CD8-positive, alpha-beta memory T cell (primary cell): ENCODE data around the gene SYT15. TPM values are rescaled to one million over a fixed set of nuclear protein-coding genes. Genes with fewer than 3 reads are reported as not detected.

Source experiments
- CTCF ChIA-PET: fragments of 350-600 bp; sonication (Branson Sonifier 250); formaldehyde crosslinking; loops from one replicate; lab custom pipeline; 2021; ENCODE audit warnings: antibody characterized with exemption; lab: Charles Lee
- POLR2A ChIA-PET: fragments of 350-600 bp; sonication (Branson Sonifier 250); formaldehyde crosslinking; loops from one replicate; lab custom pipeline; 2021; ENCODE audit warnings: antibody characterized with exemption; lab: Charles Lee
- DNase-seq, 5 donors: peaks; one replicate each; pipeline versions ENCODE4 v3.0.0 to v3.0.0-alpha.2; 2020 to 2022; ENCODE audit warnings: mixed read lengths in 1 of 5
- H3K27ac ChIP-seq: one replicate; pipeline ENCODE4 v1.7.0; 2013; ENCODE audit warnings: low read depth, mild to moderate bottlenecking, low read length, moderate library complexity
- H3K27me3 ChIP-seq: 2 replicates; pipeline ENCODE4 v1.7.0; 2013; ENCODE audit warnings: low read length, mild to moderate bottlenecking; ENCODE audit not compliant: insufficient read depth, poor library complexity, severe bottlenecking
- H3K36me3 ChIP-seq: 2 replicates; pipeline ENCODE4 v1.7.0; 2013; ENCODE audit warnings: mild to moderate bottlenecking, low read length, moderate library complexity; ENCODE audit not compliant: insufficient read depth
- H3K4me1 ChIP-seq: 2 replicates; pipeline ENCODE4 v1.7.0; 2013; ENCODE audit warnings: mild to moderate bottlenecking, low read length, moderate library complexity; ENCODE audit not compliant: insufficient read depth
- H3K4me3 ChIP-seq: 2 replicates; pipeline ENCODE4 v1.7.0; 2013; ENCODE audit warnings: mild to moderate bottlenecking, low read length
- H3K9me3 ChIP-seq: 2 replicates; pipeline ENCODE4 v1.7.0; 2013; ENCODE audit warnings: mild to moderate bottlenecking, low read length
- H3K27ac Mint-ChIP-seq, 8 donors: one replicate each; pipeline ENCODE4 v1.8.0; 2020 to 2021; ENCODE audit warnings: mixed read lengths in 8 of 8, mild to moderate bottlenecking in 6 of 8, inconsistent platforms in 3 of 8, moderate library complexity in 3 of 8
- H3K27me3 Mint-ChIP-seq, 2 donors: one replicate each; pipeline ENCODE4 v1.8.0; 2020 to 2021; ENCODE audit warnings: mixed read lengths in 2 of 2, mild to moderate bottlenecking in 1 of 2, moderate library complexity in 1 of 2
- H3K36me3 Mint-ChIP-seq, 3 donors: one replicate each; pipeline ENCODE4 v1.8.0; 2020 to 2021; ENCODE audit warnings: mixed read lengths in 3 of 3, inconsistent platforms in 1 of 3, mild to moderate bottlenecking in 1 of 3
- H3K4me1 Mint-ChIP-seq, 3 donors: one replicate each; pipeline ENCODE4 v1.8.0; 2020 to 2021; ENCODE audit warnings: mixed read lengths in 3 of 3, inconsistent platforms in 1 of 3, mild to moderate bottlenecking in 1 of 3
- H3K4me3 Mint-ChIP-seq, 7 donors: one replicate each; pipeline ENCODE4 v1.8.0; 2020 to 2021; ENCODE audit warnings: mixed read lengths in 7 of 7, mild to moderate bottlenecking in 6 of 7, moderate library complexity in 4 of 7, inconsistent platforms in 2 of 7
- H3K9me3 Mint-ChIP-seq, 5 donors: one replicate each; pipeline ENCODE4 v1.8.0; 2020 to 2022; ENCODE audit warnings: mixed read lengths in 5 of 5, mild to moderate bottlenecking in 3 of 5, moderate library complexity in 2 of 5, inconsistent platforms in 1 of 5
- polyA plus RNA-seq: library from polyadenylated mRNA; unstranded; fragments of 300-500 nt; fragmentation: Illumina TruSeq; gene quantifications from one replicate; pipeline ENCODE4 v1.2.3, GENCODE V29; 2021
- total RNA-seq, 2 experiments: library from RNA; stranded (reverse); gene quantifications; one replicate each; pipeline ENCODE4 v1.2.3, GENCODE V29; 2021

The SYT15 gene
- total and polyA plus RNA-seq, 3 experiments from 2014 or later = 0.05 to 0.70 (median 0.69) TPM

DNA sequence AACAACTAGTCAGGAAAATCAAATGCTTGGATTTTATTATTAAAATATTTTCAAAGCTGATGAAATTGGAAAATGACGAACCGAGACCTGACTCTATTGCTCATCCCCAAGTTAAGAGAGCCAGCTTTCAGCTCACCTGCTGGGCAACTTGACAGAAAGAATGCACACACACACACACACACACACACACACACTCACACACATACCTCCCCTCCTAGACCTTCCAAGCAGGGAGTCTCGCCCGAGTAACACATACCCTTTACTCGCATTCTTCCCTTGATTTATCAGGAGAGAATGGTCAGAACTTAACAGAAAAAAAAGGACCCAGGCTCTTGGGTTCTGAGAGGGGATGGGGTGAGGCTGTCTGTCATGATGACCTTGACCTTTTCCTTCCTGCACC, 41.6 kb upstream of the SYT15 start:
- no peaks in the 10 kb centered on the region for H3K4me1 ChIP-seq
- Mint-ChIP-seq H3K27ac (no peak overlapping the region), H3K27me3 (peaks cover 30 to 43% of the 10 kb centered on the region in 2 donors), H3K4me3 (no peak overlapping the region), H3K9me3 (peaks cover 0 to 2% (median under 1%) of the 10 kb centered on the region in 5 donors), H3K36me3 (peaks cover 0 to 3% (median 0%) of the 10 kb centered on the region in 3 donors), H3K4me1 (peaks cover 6 to 10% (median 9%) of the 10 kb centered on the region in 3 donors)
- no peak overlapping the region for H3K27ac ChIP-seq
- no peak overlapping the region for H3K4me3 ChIP-seq
- H3K36me3 ChIP-seq = no peaks in the 10 kb centered on the region
- POLR2A ChIA-PET = no interaction called here
- peaks cover 12% of the 10 kb centered on the region for H3K27me3 ChIP-seq
- DNase-seq = peak in 1 of 5 donors; percentile 16
- CTCF ChIA-PET = interaction anchor here (1.3 kb wide), 1 partner anchor 9 kb away, joined by 3 read pairs; no protein-coding TSS in a partner anchor
- H3K9me3 ChIP-seq = no peaks in the 10 kb centered on the region

DNA sequence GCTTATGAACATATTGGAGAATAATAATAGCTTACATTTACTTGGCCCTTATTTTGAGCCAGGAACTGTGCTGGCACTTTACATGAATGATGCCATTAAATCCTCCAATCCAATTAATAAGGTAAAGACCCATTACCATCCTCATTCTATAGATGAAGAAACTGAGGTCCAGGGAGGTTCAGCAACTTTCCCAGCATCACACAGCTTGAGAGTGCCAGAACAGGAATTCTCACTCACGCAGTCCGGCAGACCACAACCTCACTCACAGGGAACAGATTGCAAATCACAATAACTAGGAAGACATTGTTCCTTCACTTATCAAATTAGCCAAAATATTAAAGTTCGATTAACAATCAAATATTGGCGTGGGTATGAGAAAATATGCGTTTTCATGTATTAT, 40.8 kb upstream of the SYT15 start:
- Histone ChIP-seq H3K9me3 (no peaks in the 10 kb centered on the region), H3K27ac (no peak overlapping the region), H3K27me3 (peaks cover 12% of the 10 kb centered on the region), H3K4me1 (no peaks in the 10 kb centered on the region), H3K36me3 (no peaks in the 10 kb centered on the region), H3K4me3 (no peak overlapping the region)
- Mint-ChIP-seq H3K4me1 (peaks cover 6 to 10% (median 10%) of the 10 kb centered on the region in 3 donors), H3K36me3 (peaks cover 0 to 3% (median 0%) of the 10 kb centered on the region in 3 donors), H3K27me3 (peaks cover 36 to 50% of the 10 kb centered on the region in 2 donors), H3K27ac (no peak overlapping the region), H3K4me3 (no peak overlapping the region), H3K9me3 (peaks cover 0 to 2% (median 2%) of the 10 kb centered on the region in 5 donors)
- CTCF ChIA-PET = interaction anchor here (1.3 kb wide), 1 partner anchor 10 kb away, joined by 3 read pairs; no protein-coding TSS in a partner anchor
- POLR2A ChIA-PET = no interaction called here
- no peak for DNase-seq

DNA sequence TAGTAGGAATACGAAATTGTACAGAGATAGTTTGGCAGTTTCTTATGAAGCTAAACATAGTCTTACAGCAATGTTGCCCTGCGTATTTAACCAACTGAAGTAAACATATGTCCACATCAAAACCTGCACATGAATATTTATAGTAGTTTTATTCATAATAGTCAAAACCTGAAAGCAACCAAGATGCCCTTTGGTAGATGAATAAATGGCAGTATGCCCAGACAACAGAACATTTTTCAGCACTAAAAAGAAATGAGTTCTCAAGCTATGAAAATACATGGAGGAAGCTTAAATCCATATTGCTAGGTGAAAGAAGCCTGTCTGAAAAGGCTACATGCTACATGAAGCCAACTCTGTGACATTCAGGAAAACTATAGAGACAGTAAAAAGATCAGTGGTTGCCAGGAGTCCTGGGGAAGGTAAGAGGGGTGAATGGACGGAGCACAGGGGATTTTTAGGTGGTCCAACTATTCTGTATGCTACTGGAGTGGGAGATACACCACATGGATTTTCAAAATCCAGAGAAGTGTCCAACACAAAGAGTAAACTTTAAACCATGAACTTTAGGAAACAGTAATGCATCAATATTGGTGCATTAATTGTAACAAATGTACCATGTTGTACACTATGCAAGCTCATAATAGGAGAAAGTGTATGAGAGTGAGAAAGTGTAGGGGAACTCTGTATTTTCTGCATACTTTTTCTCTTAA, 40.1 kb upstream of the SYT15 start:
- peaks cover 12% of the 10 kb centered on the region for H3K27me3 ChIP-seq
- no peak for DNase-seq
- CTCF ChIA-PET = interaction anchor here (1.3 kb wide), 1 partner anchor 11 kb away, joined by 3 read pairs; no protein-coding TSS in a partner anchor
- no peaks in the 10 kb centered on the region for H3K4me1 ChIP-seq
- no peak overlapping the region for H3K27ac ChIP-seq
- no peak overlapping the region for H3K27ac Mint-ChIP-seq
- POLR2A ChIA-PET = no interaction called here
- peaks cover 6 to 10% (median 10%) of the 10 kb centered on the region in 3 donors for H3K4me1 Mint-ChIP-seq
- H3K36me3 ChIP-seq = no peaks in the 10 kb centered on the region
- H3K4me3 ChIP-seq = no peak overlapping the region
- H3K4me3 Mint-ChIP-seq = no peak overlapping the region
- H3K27me3 Mint-ChIP-seq = peaks cover 37 to 53% of the 10 kb centered on the region in 2 donors
- peaks cover 0 to 2% (median 2%) of the 10 kb centered on the region in 5 donors for H3K9me3 Mint-ChIP-seq
- H3K9me3 ChIP-seq = no peaks in the 10 kb centered on the region
- peaks cover 0 to 3% (median 0%) of the 10 kb centered on the region in 3 donors for H3K36me3 Mint-ChIP-seq

DNA sequence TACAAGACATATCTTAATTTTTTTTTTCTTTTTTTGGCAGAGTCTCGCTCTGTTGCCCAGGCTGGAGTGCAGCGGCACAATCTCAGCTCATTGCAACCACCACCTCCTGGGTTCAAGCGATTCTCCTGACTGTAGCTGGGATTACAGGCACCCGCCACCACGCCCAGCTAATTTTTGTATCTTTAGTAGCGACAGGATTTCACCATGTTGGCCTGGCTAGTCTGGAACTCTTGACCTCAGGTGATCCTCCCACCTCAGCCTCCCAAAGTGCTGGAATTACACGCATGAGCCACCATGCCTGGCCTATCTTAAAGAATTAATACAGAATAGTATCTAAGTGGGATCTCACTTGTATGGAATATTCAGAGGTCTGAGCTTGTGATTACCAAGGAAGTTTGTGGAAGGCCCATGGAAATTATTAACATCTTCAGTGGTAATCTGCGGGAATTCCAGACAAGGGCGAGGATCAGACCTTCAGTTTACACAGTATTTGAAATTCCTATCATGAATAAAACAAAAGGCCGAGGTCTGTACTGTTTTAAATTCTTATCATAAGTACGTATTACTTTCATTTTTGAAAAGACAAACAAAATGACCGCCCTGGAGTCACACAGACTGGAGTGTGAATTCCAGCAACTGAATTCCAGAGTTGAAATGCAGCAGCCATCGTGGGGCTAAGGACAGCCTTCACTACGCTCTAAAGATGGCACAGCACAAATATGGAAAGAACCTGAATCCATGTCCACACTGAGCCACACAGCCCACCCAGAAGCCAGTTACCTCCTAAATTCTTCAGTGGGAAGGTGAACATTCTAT, 39.1 kb upstream of the SYT15 start:
- Histone ChIP-seq H3K4me1 (no peaks in the 10 kb centered on the region), H3K36me3 (no peaks in the 10 kb centered on the region), H3K27me3 (peaks cover 12% of the 10 kb centered on the region), H3K4me3 (no peak overlapping the region), H3K27ac (no peak overlapping the region), H3K9me3 (no peaks in the 10 kb centered on the region)
- no peak overlapping the region for H3K27ac Mint-ChIP-seq
- peaks cover 37 to 56% of the 10 kb centered on the region in 2 donors for H3K27me3 Mint-ChIP-seq
- POLR2A ChIA-PET = no interaction called here
- peaks cover 0 to 3% (median 0%) of the 10 kb centered on the region in 3 donors for H3K36me3 Mint-ChIP-seq
- CTCF ChIA-PET = no interaction called here
- DNase-seq = peak in 1 of 5 donors; percentile 35
- peaks cover 6 to 10% (median 10%) of the 10 kb centered on the region in 3 donors for H3K4me1 Mint-ChIP-seq
- H3K4me3 Mint-ChIP-seq = peak overlapping the region in 1 of 7 donors; percentile 1
- peaks cover 0 to 2% (median 2%) of the 10 kb centered on the region in 5 donors for H3K9me3 Mint-ChIP-seq

DNA sequence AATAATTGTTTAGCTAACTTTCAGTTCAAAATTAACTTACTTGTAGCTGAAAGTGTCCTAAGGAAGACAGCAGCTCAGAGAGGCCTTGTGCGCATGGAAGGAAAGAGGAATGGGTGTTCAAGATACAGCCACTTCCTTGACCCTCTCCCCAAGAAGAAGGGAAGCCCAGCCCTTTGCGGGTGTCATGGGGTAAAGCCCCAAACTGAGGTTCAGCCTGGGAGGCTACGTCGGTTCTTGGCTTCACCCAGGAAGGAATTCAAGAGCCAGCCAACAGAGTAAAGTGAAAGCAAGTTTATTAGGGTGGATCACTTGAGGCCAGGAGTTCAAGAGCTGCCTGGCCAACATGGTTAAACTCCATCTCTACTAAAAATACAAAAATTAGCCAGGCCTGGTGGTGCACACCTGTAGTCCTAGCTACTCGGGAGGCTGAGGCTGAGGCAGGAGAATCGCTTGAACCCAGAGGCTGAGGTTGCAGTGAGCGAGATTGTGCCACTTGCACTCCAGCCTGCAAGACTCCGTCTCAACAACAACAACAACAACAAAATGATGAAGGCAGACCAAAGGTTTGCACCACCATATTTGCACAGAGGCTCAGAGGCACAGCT, 38.4 kb upstream of the SYT15 start:
- Histone ChIP-seq H3K9me3 (no peaks in the 10 kb centered on the region), H3K27ac (no peak overlapping the region), H3K27me3 (peaks cover 12% of the 10 kb centered on the region), H3K36me3 (no peaks in the 10 kb centered on the region), H3K4me3 (no peak overlapping the region), H3K4me1 (no peaks in the 10 kb centered on the region)
- Mint-ChIP-seq H3K27ac (no peak overlapping the region), H3K4me3 (peak overlapping the region in 1 of 7 donors; percentile 32), H3K36me3 (peaks cover 0 to 3% (median 0%) of the 10 kb centered on the region in 3 donors), H3K4me1 (peaks cover 6 to 10% (median 10%) of the 10 kb centered on the region in 3 donors), H3K9me3 (peaks cover 0 to 2% (median 2%) of the 10 kb centered on the region in 5 donors), H3K27me3 (peaks cover 37 to 59% of the 10 kb centered on the region in 2 donors)
- CTCF ChIA-PET = no interaction called here
- peak in 1 of 5 donors; percentile 35 for DNase-seq
- POLR2A ChIA-PET = no interaction called here

DNA sequence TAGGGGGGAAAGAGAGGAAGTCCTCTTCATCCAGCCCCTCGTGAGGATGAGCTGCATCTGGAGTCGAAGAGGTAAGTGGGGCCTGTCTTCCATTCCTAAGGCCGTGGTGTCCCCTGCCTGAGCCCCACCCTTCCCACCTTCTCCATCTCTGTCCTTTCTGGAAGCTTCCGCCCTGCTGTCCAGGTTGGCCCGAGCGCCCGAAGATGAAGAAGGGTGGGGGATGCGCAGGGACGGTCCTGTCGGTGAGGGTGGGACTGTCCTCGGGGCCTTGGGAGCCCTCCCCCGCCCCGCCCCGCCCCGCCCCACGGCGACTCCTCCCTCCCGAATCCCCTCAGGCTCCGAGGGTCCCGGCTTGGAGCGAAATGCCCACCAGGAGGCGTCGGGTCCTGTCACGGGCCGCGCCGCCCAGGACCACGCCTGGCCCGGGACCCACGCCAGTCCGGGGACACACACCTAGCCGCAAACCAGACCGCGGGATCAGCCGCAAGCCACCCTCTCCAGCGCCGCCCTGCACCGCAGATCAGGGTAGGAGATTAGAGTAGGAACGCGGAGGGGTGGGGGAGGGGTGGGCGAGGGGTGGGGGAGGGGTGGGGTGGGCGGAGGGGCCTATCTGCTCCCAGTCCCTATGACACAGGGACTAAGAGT, 37.8 kb upstream of the SYT15 start:
- no peak overlapping the region for H3K4me3 Mint-ChIP-seq
- Histone ChIP-seq H3K4me3 (no peak overlapping the region), H3K4me1 (no peaks in the 10 kb centered on the region), H3K9me3 (no peaks in the 10 kb centered on the region), H3K27ac (no peak overlapping the region), H3K36me3 (no peaks in the 10 kb centered on the region), H3K27me3 (peaks cover 12% of the 10 kb centered on the region)
- H3K36me3 Mint-ChIP-seq = peaks cover 0 to 3% (median 0%) of the 10 kb centered on the region in 3 donors
- peaks cover 6 to 10% (median 10%) of the 10 kb centered on the region in 3 donors for H3K4me1 Mint-ChIP-seq
- peak in 1 of 5 donors; percentile 51 for DNase-seq
- CTCF ChIA-PET = no interaction called here
- peaks cover 0 to 2% (median 2%) of the 10 kb centered on the region in 5 donors for H3K9me3 Mint-ChIP-seq
- no peak overlapping the region for H3K27ac Mint-ChIP-seq
- peaks cover 37 to 59% of the 10 kb centered on the region in 2 donors for H3K27me3 Mint-ChIP-seq
- POLR2A ChIA-PET = no interaction called here

DNA sequence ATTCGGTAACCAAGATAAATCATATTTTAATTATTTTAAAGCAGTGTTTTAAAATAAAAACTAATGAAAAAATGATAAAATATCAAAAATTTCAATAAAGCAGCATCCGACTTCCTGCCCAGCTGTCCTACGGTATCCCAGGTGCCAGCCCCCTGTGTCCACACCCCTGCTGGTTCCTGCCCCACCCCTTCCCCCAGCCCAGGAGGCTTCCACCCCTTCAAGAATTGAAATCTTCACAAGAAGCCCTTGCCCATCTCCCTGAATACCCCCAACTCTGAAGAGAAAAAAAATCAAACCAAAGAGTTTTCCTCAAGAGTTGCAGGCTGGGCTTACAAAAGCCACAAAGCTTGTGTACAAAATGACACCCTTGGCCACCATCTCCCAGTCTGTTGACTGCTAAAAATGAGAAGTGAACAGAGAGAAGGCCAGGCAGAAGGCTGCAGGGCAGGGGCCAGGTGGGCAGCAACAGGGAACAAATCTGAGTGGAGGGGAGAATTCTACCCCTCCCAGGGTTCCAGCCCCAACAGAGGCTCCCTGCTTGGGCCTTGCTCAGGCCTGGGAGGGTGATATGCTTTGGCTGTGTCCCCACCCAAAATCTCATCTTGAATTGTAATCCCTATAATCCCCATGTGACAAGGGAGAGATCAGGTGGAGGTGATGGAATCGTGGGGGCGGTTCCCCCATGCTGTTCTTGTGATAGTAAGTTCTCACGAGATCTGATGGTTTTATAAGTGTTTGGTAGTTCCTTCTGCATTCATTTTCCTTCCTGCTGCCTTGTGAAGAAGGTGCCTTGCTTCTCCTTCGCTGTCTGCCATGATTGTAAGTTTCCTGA, 37.0 kb upstream of the SYT15 start:
- H3K4me1 Mint-ChIP-seq = peaks cover 6 to 10% (median 10%) of the 10 kb centered on the region in 3 donors
- H3K4me3 Mint-ChIP-seq = no peak overlapping the region
- H3K36me3 Mint-ChIP-seq = peaks cover 0 to 3% (median 0%) of the 10 kb centered on the region in 3 donors
- H3K27ac Mint-ChIP-seq = no peak overlapping the region
- H3K9me3 Mint-ChIP-seq = peaks cover 0 to 2% (median 2%) of the 10 kb centered on the region in 5 donors
- H3K4me1 ChIP-seq = no peaks in the 10 kb centered on the region
- H3K4me3 ChIP-seq = no peak overlapping the region
- POLR2A ChIA-PET = no interaction called here
- peaks cover 34 to 57% of the 10 kb centered on the region in 2 donors for H3K27me3 Mint-ChIP-seq
- H3K36me3 ChIP-seq = no peaks in the 10 kb centered on the region
- CTCF ChIA-PET = no interaction called here
- DNase-seq = peak in 1 of 5 donors; percentile 40
- H3K27me3 ChIP-seq = peaks cover 4% of the 10 kb centered on the region
- H3K9me3 ChIP-seq = no peaks in the 10 kb centered on the region
- no peak overlapping the region for H3K27ac ChIP-seq
